ENCODE results near the gene SPATA13.
"Not testable (repeated sequence)": the region's sequence is repeated elsewhere in the genome, so short reads cannot be mapped to it uniquely, and the experiment has no call there.

The SPATA13 gene

DNA sequence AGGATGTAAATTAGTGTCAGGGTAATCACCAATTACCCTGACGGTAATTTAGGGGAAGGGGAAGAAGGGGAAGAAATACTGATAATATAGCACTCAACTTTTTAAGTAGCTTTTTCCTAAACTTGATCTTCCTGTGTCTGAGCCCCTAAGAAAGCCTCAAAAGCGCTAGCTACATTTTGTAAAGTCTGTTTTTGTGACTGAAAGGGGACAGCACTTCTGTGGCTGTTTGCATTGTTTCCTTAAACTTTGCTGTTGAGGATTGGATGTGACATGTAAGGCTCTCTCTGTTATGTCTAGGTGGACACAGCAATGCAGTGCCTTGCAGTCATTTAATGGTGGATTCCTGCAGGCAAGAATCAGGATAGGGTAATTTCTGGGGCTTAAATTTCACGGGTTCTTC is 42.8 kb downstream of the SPATA13 start:
- peak overlapping the region; percentile 28; the same call in 1 of the 2 replicates for H2AFZ ChIP-seq (ENCODE audit: low read depth, low read length)
- TF ChIP-seq, protein P1, sequence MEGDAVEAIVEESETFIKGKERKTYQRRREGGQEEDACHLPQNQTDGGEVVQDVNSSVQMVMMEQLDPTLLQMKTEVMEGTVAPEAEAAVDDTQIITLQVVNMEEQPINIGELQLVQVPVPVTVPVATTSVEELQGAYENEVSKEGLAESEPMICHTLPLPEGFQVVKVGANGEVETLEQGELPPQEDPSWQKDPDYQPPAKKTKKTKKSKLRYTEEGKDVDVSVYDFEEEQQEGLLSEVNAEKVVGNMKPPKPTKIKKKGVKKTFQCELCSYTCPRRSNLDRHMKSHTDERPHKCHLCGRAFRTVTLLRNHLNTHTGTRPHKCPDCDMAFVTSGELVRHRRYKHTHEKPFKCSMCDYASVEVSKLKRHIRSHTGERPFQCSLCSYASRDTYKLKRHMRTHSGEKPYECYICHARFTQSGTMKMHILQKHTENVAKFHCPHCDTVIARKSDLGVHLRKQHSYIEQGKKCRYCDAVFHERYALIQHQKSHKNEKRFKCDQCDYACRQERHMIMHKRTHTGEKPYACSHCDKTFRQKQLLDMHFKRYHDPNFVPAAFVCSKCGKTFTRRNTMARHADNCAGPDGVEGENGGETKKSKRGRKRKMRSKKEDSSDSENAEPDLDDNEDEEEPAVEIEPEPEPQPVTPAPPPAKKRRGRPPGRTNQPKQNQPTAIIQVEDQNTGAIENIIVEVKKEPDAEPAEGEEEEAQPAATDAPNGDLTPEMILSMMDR (IDR thresholded peaks at IDR 0.05; ENCODE audit: borderline replicate concordance, extremely low read depth, low read length, poor library complexity, severe bottlenecking): no peak
- TF ChIP-seq EZH2 (IDR thresholded peaks at IDR 0.05; ENCODE audit: borderline replicate concordance, low read depth, low read length, severe bottlenecking): no peak
- ATAC-seq (ENCODE audit: insufficient read depth, low read depth): no peak
- H3K4me2 ChIP-seq (ENCODE audit: insufficient read depth, low read length): peak overlapping the region; percentile 47; the same call in 1 of the 2 replicates
- peak overlapping the region; percentile 29 for H3K27ac ChIP-seq (ENCODE audit: low read length)
- DNase-seq: no peak
- H4K20me1 ChIP-seq (ENCODE audit: insufficient read depth, low read length): no peaks in the 10 kb centered on the region
- H3K4me1 ChIP-seq (ENCODE audit: insufficient read depth, low read length): peaks cover 22% of the 10 kb centered on the region
- H3K4me3 ChIP-seq (ENCODE audit: low read depth in 1 of 2, low read length in 2 of 2): no peak overlapping the region
- peak overlapping the region; percentile 30; the same call in 1 of the 2 replicates for H3K9ac ChIP-seq (ENCODE audit: low read depth, low read length)
- no peaks in the 10 kb centered on the region for H3K9me3 ChIP-seq (ENCODE audit: insufficient read depth, low read length, severe bottlenecking)
- no peaks in the 10 kb centered on the region for H3K79me2 ChIP-seq (ENCODE audit: insufficient read depth, low read length)
- H3K36me3 ChIP-seq (ENCODE audit: insufficient read depth, low read length): no peaks in the 10 kb centered on the region
- H3K27me3 ChIP-seq (ENCODE audit: insufficient read depth, low read length, poor library complexity): no peaks in the 10 kb centered on the region

DNA sequence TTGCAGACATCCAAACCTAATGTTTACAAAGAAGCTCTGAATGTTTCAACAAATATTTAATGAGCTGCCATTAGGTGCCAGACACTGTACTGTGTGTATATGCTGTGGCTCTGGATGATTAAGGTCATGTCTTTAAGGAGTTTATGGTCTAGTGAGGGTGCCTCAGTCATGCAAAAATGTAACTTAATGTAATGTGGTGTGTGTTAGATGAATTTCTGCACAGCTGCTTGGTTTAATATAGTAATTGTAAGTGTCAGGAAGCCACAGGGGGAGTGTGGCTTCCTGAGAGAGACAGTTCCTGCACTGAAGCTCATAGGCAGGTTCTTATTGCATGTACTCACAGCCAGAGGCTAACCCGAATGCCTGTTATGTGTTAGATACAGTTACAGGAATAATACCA is 43.3 kb downstream of the SPATA13 start:
- no peaks in the 10 kb centered on the region for H3K79me2 ChIP-seq (ENCODE audit: insufficient read depth, low read length)
- peak; percentile 61 for DNase-seq

DNA sequence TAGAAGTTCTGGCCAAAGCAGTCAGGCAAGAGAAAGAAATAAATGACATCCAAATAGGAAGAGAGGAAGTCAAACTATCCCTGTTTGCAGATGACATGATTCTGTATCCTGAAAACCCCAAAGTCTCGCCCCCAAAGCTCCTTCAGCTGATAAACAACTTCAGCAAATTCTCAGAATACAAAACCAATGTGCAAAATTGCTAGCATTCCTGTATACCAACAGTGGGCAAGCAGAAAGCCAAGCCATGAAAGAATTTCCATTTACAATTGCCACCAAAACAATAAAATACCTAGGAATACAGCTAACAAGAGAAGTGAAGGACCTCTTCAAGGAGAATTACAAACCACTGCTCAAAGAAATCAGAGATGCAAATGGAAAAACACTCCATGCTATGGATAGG is 44.6 kb downstream of the SPATA13 start:
- not testable (repeated sequence) for DNase-seq; H3K4me3 ChIP-seq (ENCODE audit: low read depth in 1 of 2, low read length in 2 of 2); H4K20me1 ChIP-seq (ENCODE audit: insufficient read depth, low read length); H2AFZ ChIP-seq (ENCODE audit: low read depth, low read length); H3K9ac ChIP-seq (ENCODE audit: low read depth, low read length); ATAC-seq (ENCODE audit: insufficient read depth, low read depth); H3K36me3 ChIP-seq (ENCODE audit: insufficient read depth, low read length); H3K79me2 ChIP-seq (ENCODE audit: insufficient read depth, low read length); H3K4me2 ChIP-seq (ENCODE audit: insufficient read depth, low read length); H3K27ac ChIP-seq (ENCODE audit: low read length); H3K9me3 ChIP-seq (ENCODE audit: insufficient read depth, low read length, severe bottlenecking); H3K27me3 ChIP-seq (ENCODE audit: insufficient read depth, low read length, poor library complexity)
- peaks cover 22% of the 10 kb centered on the region for H3K4me1 ChIP-seq (ENCODE audit: insufficient read depth, low read length)

More for the DNA sequence above, 43.3 kb downstream of the SPATA13 start:
- Histone ChIP-seq H3K36me3 (ENCODE audit: insufficient read depth, low read length) (no peaks in the 10 kb centered on the region), H3K4me1 (ENCODE audit: insufficient read depth, low read length) (peaks cover 22% of the 10 kb centered on the region), H3K4me3 (ENCODE audit: low read depth in 1 of 2, low read length in 2 of 2) (peak overlapping the region in 1 of 2 experiments; percentile 16; a peak in 1 of 4 replicates), H4K20me1 (ENCODE audit: insufficient read depth, low read length) (no peaks in the 10 kb centered on the region), H3K27me3 (ENCODE audit: insufficient read depth, low read length, poor library complexity) (no peaks in the 10 kb centered on the region), H2AFZ (ENCODE audit: low read depth, low read length) (peak overlapping the region; percentile 8; the same call in 1 of the 2 replicates), H3K27ac (ENCODE audit: low read length) (peak overlapping the region; percentile 27), H3K4me2 (ENCODE audit: insufficient read depth, low read length) (peak overlapping the region; percentile 47), H3K9ac (ENCODE audit: low read depth, low read length) (peak overlapping the region; percentile 30; the same call in 1 of the 2 replicates), H3K9me3 (ENCODE audit: insufficient read depth, low read length, severe bottlenecking) (no peaks in the 10 kb centered on the region)
- ATAC-seq (ENCODE audit: insufficient read depth, low read depth): peak; percentile 100
- no peak for TF ChIP-seq EZH2 (IDR thresholded peaks at IDR 0.05; ENCODE audit: borderline replicate concordance, low read depth, low read length, severe bottlenecking)
- TF ChIP-seq, protein P1 (IDR thresholded peaks at IDR 0.05; ENCODE audit: borderline replicate concordance, extremely low read depth, low read length, poor library complexity, severe bottlenecking): peak; percentile 11

DNA sequence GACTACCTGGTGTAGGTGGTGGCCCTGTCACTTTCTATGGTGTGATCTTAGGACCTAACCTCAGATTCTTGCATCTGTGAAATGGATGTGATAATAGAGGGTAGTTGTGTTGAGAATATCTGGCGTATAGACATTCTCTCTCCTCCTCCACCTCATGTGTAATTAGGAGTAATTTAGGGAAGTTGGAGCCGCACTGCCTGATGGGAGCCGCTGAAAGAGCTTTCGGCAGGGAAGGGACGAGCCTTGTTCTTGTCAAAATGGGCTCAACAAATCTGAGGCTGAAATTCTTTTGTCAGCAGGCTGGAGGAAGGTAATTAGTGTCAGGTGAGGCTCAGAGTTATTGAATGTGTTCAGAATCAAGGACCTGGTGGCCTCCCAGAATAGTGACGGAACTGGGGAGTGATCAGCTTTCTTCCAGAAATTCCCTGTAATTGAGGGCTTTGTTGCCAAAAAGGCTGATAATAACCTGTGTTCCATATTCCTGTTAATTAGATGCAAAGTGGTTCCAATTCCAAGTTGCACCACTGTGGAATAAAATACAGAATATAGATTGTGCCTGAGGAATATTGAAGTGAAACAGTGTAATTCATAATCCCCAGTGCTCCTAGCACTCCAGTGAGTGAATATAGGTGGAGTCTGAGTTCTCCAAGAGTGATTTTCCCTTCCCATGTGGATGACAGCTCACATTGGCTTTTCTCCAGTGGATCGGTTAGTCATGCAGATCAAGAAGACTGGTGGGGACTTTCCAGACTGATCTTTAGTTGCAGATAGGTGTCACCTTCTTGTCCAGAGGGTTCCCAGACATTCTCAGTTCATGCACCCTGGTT is 47.5 kb downstream of the SPATA13 start:
- ATAC-seq (ENCODE audit: insufficient read depth, low read depth): no peak

More for the DNA sequence above, 47.5 kb downstream of the SPATA13 start:
- peaks cover 6% of the 10 kb centered on the region; the same call in 1 of the 2 replicates for H4K20me1 ChIP-seq (ENCODE audit: insufficient read depth, low read length)
- H2AFZ ChIP-seq (ENCODE audit: low read depth, low read length): no peak overlapping the region
- H3K4me1 ChIP-seq (ENCODE audit: insufficient read depth, low read length): peaks cover 16% of the 10 kb centered on the region
- H3K9ac ChIP-seq (ENCODE audit: low read depth, low read length): no peak overlapping the region
- no peaks in the 10 kb centered on the region for H3K27me3 ChIP-seq (ENCODE audit: insufficient read depth, low read length, poor library complexity)
- no peaks in the 10 kb centered on the region for H3K9me3 ChIP-seq (ENCODE audit: insufficient read depth, low read length, severe bottlenecking)
- no peaks in the 10 kb centered on the region for H3K79me2 ChIP-seq (ENCODE audit: insufficient read depth, low read length)
- no peak for TF ChIP-seq EZH2 (IDR thresholded peaks at IDR 0.05; ENCODE audit: borderline replicate concordance, low read depth, low read length, severe bottlenecking)
- TF ChIP-seq, protein P1 (IDR thresholded peaks at IDR 0.05; ENCODE audit: borderline replicate concordance, extremely low read depth, low read length, poor library complexity, severe bottlenecking): no peak
- H3K4me3 ChIP-seq (ENCODE audit: low read depth in 1 of 2, low read length in 2 of 2): no peak overlapping the region
- H3K27ac ChIP-seq (ENCODE audit: low read length): no peak overlapping the region
- H3K4me2 ChIP-seq (ENCODE audit: insufficient read depth, low read length): no peak overlapping the region
- no peaks in the 10 kb centered on the region for H3K36me3 ChIP-seq (ENCODE audit: insufficient read depth, low read length)
- DNase-seq: no peak

Data from DND-41 (cell line).